Fibroblast of mammary gland (primary cell): ENCODE data around the gene TMEM132C.

Experiments used
- DNase-seq: peaks from one replicate; pipeline ENCODE4 v3.0.0-alpha.2; 2010; ENCODE audit warnings: low read depth
- H3K4me3 ChIP-seq: 2 replicates; pipeline ENCODE4 v1.5.1; 2011; ENCODE audit warnings: low read depth, mild to moderate bottlenecking, low read length, moderate library complexity; ENCODE audit not compliant: control insufficient read depth
- TF ChIP-seq, protein P1 (sequence below): conservative IDR thresholded peaks from 2 replicates; pipeline ENCODE4 v1.5.1; 2011; ENCODE audit warnings: low read depth, low read length, inconsistent platforms; ENCODE audit not compliant: control insufficient read depth, insufficient read depth

Gene TMEM132C

DNA sequence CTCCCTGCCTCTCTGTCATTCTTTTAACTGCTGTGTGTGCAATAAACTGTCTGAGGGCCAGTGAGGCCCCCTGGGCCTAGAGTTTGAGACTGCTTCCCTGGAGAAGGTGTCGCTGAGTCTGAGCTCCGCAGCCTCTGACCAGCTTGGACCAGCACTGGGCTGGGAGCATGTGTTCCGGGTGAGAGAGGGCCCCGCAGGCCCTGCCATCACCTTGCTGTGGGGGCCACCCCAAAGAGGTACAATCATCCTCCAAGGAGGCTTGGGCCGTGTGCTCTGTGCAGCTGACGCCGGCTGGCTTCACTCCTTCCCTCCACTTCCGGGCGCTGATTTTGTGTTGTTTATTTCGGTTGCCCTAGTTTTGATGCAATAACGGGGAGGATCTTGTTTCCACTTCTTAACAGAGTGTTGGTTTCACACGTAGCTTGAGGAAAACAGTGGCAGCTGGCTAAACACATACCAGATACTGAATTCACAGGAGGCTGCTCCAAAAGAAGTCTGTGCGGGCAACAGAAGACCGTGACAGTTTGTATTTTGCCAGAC lies 121.6 kb downstream of the TMEM132C start:
- DNase-seq, result no peak
- TF ChIP-seq, protein P1, sequence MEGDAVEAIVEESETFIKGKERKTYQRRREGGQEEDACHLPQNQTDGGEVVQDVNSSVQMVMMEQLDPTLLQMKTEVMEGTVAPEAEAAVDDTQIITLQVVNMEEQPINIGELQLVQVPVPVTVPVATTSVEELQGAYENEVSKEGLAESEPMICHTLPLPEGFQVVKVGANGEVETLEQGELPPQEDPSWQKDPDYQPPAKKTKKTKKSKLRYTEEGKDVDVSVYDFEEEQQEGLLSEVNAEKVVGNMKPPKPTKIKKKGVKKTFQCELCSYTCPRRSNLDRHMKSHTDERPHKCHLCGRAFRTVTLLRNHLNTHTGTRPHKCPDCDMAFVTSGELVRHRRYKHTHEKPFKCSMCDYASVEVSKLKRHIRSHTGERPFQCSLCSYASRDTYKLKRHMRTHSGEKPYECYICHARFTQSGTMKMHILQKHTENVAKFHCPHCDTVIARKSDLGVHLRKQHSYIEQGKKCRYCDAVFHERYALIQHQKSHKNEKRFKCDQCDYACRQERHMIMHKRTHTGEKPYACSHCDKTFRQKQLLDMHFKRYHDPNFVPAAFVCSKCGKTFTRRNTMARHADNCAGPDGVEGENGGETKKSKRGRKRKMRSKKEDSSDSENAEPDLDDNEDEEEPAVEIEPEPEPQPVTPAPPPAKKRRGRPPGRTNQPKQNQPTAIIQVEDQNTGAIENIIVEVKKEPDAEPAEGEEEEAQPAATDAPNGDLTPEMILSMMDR, result no peak

GRCh38 chr12:128393346-128393745 lies 126.4 kb downstream of the TMEM132C start:
- no peak for DNase-seq
- TF ChIP-seq, protein P1, result no peak
- H3K4me3 ChIP-seq, result no peak overlapping the region

More for the DNA sequence above, 121.6 kb downstream of the TMEM132C start:
- no peak overlapping the region for H3K4me3 ChIP-seq

DNA sequence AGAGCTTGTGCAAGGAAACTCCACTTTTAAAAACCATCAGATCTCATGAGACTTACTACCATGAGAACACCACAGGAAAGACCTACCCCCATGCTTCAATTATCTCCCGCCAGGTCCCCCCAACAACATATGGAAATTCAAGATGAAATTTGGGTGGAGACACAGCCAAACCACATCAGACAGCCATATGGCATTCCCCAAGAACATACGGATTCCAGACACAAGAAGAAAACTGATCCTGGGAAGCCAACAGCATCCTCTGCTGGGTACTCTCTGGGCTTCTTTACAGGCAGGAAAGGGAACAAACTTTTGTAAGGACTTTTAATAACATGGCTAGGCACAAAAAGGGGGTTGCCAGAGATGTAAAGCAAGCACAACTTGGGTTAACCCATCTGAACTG lies 127.2 kb downstream of the TMEM132C start:
- no peak overlapping the region for H3K4me3 ChIP-seq
- TF ChIP-seq, protein P1, result no peak
- DNase-seq, result no peak

DNA sequence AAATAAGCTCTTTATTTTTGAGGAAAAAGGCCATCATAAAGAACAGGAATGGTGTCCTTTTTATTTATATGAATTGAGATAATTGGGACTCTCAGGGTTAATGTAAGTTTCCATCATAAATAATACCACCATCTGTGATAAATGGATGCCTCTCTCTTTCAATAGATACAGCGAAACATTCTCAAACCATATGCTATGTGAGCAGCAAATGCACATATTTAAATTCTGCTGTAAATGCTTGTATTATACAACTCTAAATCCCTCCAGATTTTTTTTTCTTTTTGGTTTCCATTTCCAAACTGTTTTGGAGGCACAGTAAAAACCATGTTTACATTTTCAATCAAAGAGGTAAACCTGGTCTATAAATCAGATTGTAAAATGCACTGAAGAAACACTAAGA lies 132.3 kb downstream of the TMEM132C start:
- TF ChIP-seq, protein P1, result no peak
- no peak overlapping the region for H3K4me3 ChIP-seq
- DNase-seq, result no peak

- no peak for DNase-seq
- no peak overlapping the region for H3K4me3 ChIP-seq
- TF ChIP-seq, protein P1, result no peak
Observed at GRCh38 chr12:128402486-128403243, 135.7 kb downstream of the TMEM132C start.

DNA sequence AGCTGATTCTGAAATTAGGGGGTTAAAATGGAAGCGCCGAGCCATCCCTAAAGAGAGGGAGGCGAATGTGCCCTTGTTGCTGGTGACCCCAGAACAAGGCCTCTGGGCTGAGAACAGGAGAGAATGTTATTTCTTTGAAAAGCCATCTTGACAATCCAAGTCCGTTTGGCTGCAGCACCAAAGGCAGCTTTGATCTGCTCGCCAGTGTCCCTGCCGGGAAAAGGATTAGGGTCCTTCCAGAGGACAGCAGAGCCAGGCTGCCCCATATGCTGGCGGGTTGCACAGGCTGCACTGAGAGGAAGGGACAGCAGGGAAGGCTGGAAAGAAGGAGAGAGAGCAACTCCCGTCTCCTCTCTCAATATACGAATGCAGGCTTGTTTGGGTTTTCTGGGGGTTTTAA lies 141.7 kb downstream of the TMEM132C start:
- H3K4me3 ChIP-seq, result no peak overlapping the region
- no peak for DNase-seq
- TF ChIP-seq, protein P1, result no peak
